ENCODE data around the gene P4HA1. TPM values are rescaled to one million over a fixed set of nuclear protein-coding genes. Genes with fewer than 3 reads are reported as not detected.

P4HA1 gene
- total RNA-seq (10 to 100 TPM; 44.5 to 71.7 (median 54.2) TPM), polyA plus RNA-seq (10 to 100 TPM; 18.0 to 33.6 TPM)
- long read RNA-seq, donor 1, transcript P4HA1-202 (15 exons, 2,727 nt), result major isoform, 70 of 121 reads
- long read RNA-seq, donor 1, transcript P4HA1-203 (15 exons, 2,727 nt), result minor isoform, 26 of 121 reads
- long read RNA-seq, donor 1, partial matches to known transcripts, result 7 of 121 reads
- long read RNA-seq, donor 1, other reads (novel, unspliced or antisense), result 18 of 121 reads
- long read RNA-seq, donor 2, transcript P4HA1-203 (15 exons, 2,727 nt), result minor isoform, 63 of 249 reads
- long read RNA-seq, donor 2, transcript P4HA1-202 (15 exons, 2,727 nt), result major isoform, 157 of 249 reads
- long read RNA-seq, donor 2, partial matches to known transcripts, result 11 of 249 reads
- long read RNA-seq, donor 2, other reads (novel, unspliced or antisense), result 18 of 249 reads
- long read RNA-seq, donor 3, transcript P4HA1-202 (15 exons, 2,727 nt), result major isoform, 47 of 105 reads
- long read RNA-seq, donor 3, transcript P4HA1-203 (15 exons, 2,727 nt), result minor isoform, 34 of 105 reads
- long read RNA-seq, donor 3, partial matches to known transcripts, result 9 of 105 reads
- long read RNA-seq, donor 3, other reads (novel, unspliced or antisense), result 15 of 105 reads

GRCh38 chr10:73096449-73097304 is at the start of gene P4HA1:
TSS of gene P4HA1 (minus strand) at chr10:73096866. CDS start at chr10:73074883, 21,983 bp downstream.
- Histone ChIP-seq H3K9me3 (no peaks in the 10 kb centered on the region), H3K27ac (peak within 1 kb of the TSS; percentile 90 to 99 (median 97)), H3K27me3 (no peaks in the 10 kb centered on the region), H3K36me3 (peaks cover 0 to 17% (median 5%) of the 10 kb centered on the region in 9 donors), H3K4me1 (peaks cover 0 to 42% (median 19%) of the 10 kb centered on the region in 12 donors), H3K4me3 (peak within 1 kb of the TSS; percentile 47 to 93 (median 86))
- 0% methylated on average over 45 to 75 of the region's 75 CpGs for WGBS, 4 donors
- intact Hi-C loops (cut with DNase I), result loop anchor here in 8 of 10 donors (1.0 to 10.0 kb wide), 8 partner anchors 14 to 742 kb away; partner anchors contain the start of genes NUDT13 (in 4 of the 8), ECD (in 3 of the 8), FAM149B1 (in 3 of the 8) and DNAJB12 (in 1 of the 8)
- peak; percentile 99 to 100 (median 100) for DNase-seq
- peak; percentile 96 to 98 (median 97) for ATAC-seq
- peak in 1 of 2 donors; percentile 98 for TF ChIP-seq POLR2A (IDR thresholded peaks at IDR 0.05)
- TF ChIP-seq CTCF (IDR thresholded peaks at IDR 0.05), result peak; percentile 49 to 87 (median 72)

- no peak for DNase-seq
- peaks cover 0 to 100% (median 99%) of the 10 kb centered on the region in 9 donors for H3K36me3 ChIP-seq
- ATAC-seq, result no peak
- intact Hi-C loops (cut with DNase I), result no loop called here
- 86 to 91% (median 91%) methylated on average over 3 of the region's 3 CpGs for WGBS, 4 donors
- H3K27ac ChIP-seq, result no peak overlapping the region
- no peak for TF ChIP-seq CTCF (IDR thresholded peaks at IDR 0.05)
- TF ChIP-seq POLR2A (IDR thresholded peaks at IDR 0.05), result no peak
- no peaks in the 10 kb centered on the region for H3K27me3 ChIP-seq
- no peak overlapping the region for H3K4me3 ChIP-seq
- H3K4me1 ChIP-seq, result no peaks in the 10 kb centered on the region
- no peaks in the 10 kb centered on the region for H3K9me3 ChIP-seq
Observed at GRCh38 chr10:73141603-73142002, 44.9 kb upstream of the P4HA1 start.

GRCh38 chr10:73139251-73139650 is 42.6 kb upstream of the P4HA1 start:
- intact Hi-C loops (cut with DNase I), result no loop called here

More at GRCh38 chr10:73139251-73139650, 42.6 kb upstream of the P4HA1 start:
- H3K27me3 ChIP-seq, result no peaks in the 10 kb centered on the region
- H3K27ac ChIP-seq, result no peak overlapping the region
- no peak for TF ChIP-seq CTCF (IDR thresholded peaks at IDR 0.05)
- no peak for TF ChIP-seq POLR2A (IDR thresholded peaks at IDR 0.05)
- peaks cover 0 to 100% (median 99%) of the 10 kb centered on the region in 9 donors for H3K36me3 ChIP-seq
- DNase-seq (no peak), ATAC-seq (no peak)
- H3K4me3 ChIP-seq, result no peak overlapping the region
- H3K4me1 ChIP-seq, result no peaks in the 10 kb centered on the region
- no peaks in the 10 kb centered on the region for H3K9me3 ChIP-seq
- WGBS, 4 donors, result 50 to 60% (median 54%) methylated on average over 2 of the region's 2 CpGs
